GM19023 (cell line): Measurements from ENCODE around the gene NOL9.
A peak's percentile ranks its signal among the peaks of the same experiment; 100 is the strongest.

Experiments
- ATAC-seq: cut with Tn5 transposase; IDR thresholded peaks from one replicate; pipeline ENCODE4 v1.9.1; 2021; ENCODE audit warnings: mild to moderate bottlenecking, moderate library complexity; ENCODE audit not compliant: unreplicated experiment

The NOL9 gene

GRCh38 chr1:6491081-6491449, 63.2 kb downstream of the NOL9 start:
- ATAC-seq: no peak

GRCh38 chr1:6490181-6491080, 63.9 kb downstream of the NOL9 start:
- ATAC-seq: peak; percentile 40

- peak; percentile 53 for ATAC-seq
These were observed 64.5 kb downstream of the NOL9 start for GRCh38 chr1:6489799-6490180.

DNA sequence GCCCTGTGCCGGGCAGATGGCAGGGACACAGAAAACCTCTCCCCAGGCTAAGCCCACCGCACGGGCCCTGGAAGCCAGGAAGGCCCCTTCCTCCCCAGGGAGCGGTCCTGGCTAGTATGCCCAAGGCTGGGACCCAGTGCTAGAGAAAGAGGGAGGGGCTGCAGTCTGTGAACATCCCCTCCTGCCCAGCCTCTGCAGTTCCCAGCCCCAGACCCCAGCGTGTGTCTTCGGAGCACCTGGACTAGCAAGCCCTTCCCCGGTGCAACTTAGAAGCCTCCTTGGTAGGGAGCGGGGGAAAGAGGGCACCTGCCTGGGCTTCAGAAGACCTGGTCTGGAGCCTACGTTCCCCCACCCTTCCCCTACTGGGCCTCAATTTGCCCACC, 64.9 kb downstream of the NOL9 start:
- ATAC-seq: no peak

GRCh38 chr1:6488602-6489382, 65.5 kb downstream of the NOL9 start:
- ATAC-seq: no peak

DNA sequence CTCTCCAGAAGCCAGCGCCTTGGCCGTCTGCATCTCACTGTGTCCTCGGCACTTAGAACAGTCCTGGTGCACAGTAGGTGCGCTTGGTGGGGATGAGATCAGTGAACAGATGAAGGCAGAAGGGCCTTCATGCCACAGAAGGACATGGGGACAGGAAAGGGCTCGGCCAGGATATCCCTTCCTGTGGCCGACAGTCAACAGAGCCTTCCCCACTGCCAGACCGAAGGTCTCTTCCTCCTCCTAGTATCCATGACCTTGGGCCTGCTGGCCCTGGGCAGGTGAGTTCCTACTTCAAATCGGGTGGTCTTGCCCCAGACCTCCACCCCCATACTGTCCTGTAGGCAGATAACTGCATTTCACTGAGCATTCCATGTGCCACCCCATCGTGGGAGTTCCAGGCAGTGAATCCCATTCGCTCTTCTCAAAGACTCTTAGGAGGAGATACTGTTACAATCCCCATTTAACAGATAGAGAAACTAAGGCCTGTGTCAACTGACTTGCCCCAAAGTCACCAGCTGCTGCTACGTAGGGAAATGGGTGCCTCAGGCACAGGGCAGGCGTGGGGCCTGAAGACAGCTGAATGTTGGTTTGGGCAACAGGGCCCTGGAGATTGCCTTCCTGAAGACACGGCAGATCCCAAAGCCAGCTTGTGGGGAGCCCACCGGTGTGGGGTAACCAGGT, 66.4 kb downstream of the NOL9 start:
- ATAC-seq: no peak

DNA sequence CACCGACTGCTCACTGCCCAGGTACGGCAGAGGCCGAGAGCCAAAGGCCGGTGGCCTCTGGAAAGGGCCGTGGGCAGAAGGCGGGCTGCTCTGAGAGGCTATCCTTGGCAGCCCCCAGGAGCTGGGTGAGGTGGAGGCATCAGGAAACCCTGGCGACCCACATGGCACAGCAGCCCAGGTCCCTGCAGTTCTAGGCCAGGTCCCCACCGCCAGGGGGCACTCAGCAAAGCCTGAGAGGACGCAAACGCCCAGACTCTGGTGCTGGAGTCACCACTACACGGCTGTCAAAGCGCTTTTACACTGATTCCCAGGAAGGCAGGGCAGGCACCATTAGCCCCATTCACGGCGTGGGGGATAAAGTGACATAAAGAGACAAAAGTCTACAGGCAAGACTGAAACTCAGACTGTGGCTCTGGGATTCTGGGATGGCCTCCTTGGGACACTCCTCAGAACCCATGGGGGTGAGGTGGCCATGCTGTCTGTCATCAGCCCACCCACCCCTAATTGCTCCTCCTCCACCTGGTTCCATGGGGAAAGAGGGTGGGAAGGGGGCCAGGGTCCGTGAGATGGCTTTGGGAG, 67.8 kb downstream of the NOL9 start:
- no peak for ATAC-seq

DNA sequence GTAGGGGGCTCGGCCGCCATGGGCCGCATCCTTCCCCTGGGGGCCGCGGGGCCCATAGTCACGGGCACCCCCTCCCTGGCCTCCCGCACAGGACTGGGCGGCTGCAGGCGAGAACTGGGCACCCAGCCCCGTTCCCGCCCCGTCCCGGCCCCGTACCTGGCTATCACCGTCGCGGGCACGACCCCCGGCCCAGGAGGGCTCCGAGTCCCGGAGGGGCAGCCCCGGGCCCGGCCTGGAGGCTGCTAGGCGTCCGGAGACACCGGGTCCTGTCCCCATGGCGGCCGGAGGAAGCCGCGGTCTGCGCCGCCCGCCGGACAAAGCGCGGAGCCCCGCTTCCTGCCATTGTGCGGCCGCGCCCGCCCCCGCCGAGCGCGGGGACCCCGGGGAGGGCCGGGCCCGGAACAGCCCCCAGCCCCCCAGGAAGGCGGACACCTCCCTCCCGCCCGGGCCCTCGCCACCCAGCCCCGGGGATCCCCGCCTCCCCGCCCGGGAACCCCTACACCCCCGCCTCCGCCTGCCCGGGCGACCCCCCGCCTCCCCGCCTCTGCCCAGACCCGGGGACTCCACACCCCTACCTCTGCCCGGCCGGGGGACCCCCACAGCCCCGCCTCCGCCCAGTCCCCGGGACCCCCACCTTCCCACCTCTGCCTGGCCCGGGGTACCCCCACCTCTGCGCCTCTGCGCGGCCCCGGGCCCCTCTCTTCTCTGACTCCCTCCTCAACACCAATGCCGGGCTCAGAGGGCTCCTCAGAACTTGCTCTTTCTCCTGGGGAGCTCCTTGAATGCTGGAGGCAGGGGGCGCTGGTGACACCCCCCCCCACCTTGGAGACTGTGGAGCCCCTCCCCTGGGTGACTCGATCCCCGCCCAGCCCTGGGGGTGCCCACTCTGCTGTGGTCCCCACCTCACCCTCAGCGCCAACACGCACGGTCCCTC, 68.9 kb downstream of the NOL9 start:
- no peak for ATAC-seq

DNA sequence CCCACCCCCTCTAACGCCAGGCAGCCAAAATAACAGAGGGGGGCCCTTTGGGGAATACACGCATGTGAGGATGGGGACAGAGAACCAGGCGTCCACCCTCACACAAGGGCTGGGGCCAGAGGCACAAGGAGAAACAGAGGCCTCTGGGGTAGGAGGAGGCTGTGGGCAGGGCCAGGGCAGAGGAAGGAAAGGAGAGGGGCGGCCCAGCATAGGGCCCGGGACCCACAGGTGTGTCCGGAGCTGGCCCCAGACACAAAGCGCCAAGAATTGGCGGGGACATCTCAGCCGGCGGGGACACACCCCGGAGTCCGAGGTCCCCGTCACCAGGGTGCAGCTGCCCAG, 69.5 kb downstream of the NOL9 start:
- no peak for ATAC-seq

DNA sequence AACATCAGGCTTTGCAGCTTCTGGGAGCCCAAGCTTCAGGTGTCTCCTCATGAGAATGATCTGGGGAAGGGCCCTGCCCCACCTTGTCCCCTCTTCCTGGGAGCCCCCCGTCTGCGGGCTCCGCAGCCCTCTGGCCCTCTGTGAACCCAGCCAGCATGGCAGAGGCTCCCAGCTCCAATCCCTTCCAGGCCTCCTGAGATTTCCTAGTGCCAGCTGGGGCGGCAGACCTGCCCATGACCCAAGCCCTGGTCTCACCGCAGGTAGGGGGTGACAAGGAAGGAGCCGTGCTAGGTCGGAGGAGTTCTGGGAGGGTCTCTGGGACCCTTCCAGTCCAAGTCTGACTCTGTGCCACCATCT, 70.6 kb downstream of the NOL9 start:
- no peak for ATAC-seq

GRCh38 chr1:6483017-6483760, 71.1 kb downstream of the NOL9 start:
- ATAC-seq: no peak

DNA sequence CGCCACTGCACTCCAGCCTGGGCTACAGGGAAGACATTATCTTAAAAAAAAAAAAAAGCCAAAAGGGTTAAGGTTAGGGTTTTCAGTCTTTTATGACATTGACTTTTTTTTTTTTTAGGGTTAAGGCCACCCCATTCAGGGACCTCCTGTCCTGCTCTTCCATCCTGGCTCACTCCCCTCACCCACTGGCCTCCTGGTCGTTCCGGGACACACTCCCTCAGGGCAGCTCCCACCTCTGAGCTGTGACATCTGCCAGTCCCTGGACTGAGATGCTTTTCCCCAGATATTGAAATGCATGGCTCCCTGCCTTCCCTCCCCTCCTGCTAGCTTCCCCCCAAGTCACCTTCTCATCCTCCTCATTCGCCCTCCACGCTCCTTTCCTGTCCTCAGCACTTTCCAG, 72.5 kb downstream of the NOL9 start:
- ATAC-seq: no peak

GRCh38 chr1:6477039-6477820, 77.1 kb downstream of the NOL9 start:
- ATAC-seq: no peak

- no peak for ATAC-seq
These were observed 77.8 kb downstream of the NOL9 start for GRCh38 chr1:6476483-6476882.

DNA sequence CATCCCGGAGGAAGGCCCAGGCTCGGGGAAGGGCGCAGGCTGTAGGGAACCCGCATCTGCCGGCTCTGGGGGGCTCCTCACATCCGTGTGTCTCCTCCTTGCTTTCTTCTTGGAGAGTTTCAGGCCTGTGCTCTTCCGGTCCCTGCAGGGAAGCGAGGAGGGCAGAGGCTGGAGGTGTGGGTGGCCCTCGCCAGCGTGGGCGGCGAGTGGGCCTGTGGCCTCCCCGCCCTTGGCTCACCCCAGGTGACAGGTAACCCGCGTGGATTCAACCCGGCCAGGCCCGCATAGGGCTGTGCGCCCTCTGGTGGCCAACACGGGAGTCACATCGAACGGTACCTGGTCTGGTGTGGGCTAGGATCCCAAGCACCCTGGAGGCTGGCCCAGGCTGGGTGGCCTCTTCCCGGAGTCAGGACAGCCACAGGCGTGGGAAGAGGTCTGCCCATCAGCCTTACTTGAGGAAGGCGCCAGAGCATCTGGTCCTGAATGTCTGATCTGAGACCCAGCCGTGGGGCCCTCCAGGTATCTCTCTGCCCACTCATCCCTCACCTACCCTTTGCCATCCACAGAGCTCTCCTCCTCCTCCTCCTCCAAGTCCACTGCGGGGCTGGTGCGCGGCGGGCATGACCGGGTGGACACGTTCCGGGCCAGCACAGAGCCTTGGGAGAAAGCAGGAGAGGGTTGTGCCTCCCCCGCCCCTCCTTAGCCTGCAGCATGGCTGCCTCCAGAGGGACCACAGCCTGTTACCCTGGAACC, 78.8 kb downstream of the NOL9 start:
- peak; percentile 55 for ATAC-seq

DNA sequence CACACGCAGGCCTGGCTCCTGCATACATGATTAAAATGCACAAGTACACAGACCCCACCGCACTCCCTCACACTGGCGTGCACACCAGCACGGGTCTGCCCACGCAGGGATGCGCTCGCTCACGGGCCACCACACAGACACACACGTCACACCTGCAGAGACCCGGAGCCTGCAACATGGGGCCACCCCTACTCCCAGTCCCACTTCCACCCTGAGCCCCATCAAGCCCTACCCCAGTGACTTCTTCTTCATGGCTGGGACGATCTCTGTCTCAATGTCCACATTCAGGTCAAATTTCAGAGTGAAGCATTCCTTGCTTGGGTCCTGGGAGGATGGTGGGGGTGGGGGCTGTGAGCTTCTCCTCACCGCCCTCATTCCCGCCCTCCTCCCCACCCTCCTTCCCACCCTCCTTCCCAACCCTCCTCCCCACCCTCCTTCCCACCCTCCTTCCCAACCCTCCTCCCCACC, 79.5 kb downstream of the NOL9 start:
- no peak for ATAC-seq

- ATAC-seq: no peak
These were observed 80.1 kb downstream of the NOL9 start for GRCh38 chr1:6473974-6474814.
